ENCODE measurements around the gene WEE2. TPM values are rescaled to one million over a fixed set of nuclear protein-coding genes. Genes with fewer than 3 reads are reported as not detected.

Gene WEE2
- total and polyA plus RNA-seq, 2 of the 13 experiments (the other 11 are each of a cell fraction or from before 2014, with no cell fraction given), result not detected

- TF ChIP-seq RORA (CRISPR knock-in tag; IDR thresholded peaks at IDR 0.05) (no peak), SMAD9 (CRISPR knock-in tag; IDR thresholded peaks at IDR 0.05) (no peak), LBX2 (CRISPR knock-in tag; IDR thresholded peaks at IDR 0.05; ENCODE audit: borderline replicate concordance) (no peak)
Observed at GRCh38 chr7:141776374-141776773, 68.2 kb downstream of the WEE2 start, which contains the start of gene TAS2R4 (continued).

Small RNA genes within 50 kb of the gene (small RNA-seq; reads per million reads assigned to genes)
- gene RNU1-82P (ENCODE audit: insufficient read depth in 2 of 3, insufficient read length in 3 of 3, low read depth in 2 of 3, low replicate concordance in 1 of 3), result 0 reads per million in 3 experiments

Other genes starting within 250 kb of the WEE2 start
- gene AGK, start 156.9 kb upstream of the WEE2 start, total RNA-seq (2016; rRNA removed; fragmentation: Illumina TruSeq; extraction: Trizol), result 30.1 and 35.7 TPM in 2 replicates
- 20.9 and 23.7 TPM in 2 replicates for gene AGK, start 156.9 kb upstream of the WEE2 start, polyA plus RNA-seq (2011; rRNA removed)
- gene DENND11, start 6.2 kb upstream of the WEE2 start, total RNA-seq (2016; rRNA removed; fragmentation: Illumina TruSeq; extraction: Trizol), result 10.5 and 12.5 TPM in 2 replicates
- 7.1 and 8.6 TPM in 2 replicates for gene DENND11, start 6.2 kb upstream of the WEE2 start, polyA plus RNA-seq (2011; rRNA removed)
- 254 and 363 TPM in 2 replicates for gene SSBP1, start 30.0 kb downstream of the WEE2 start, total RNA-seq (2016; rRNA removed; fragmentation: Illumina TruSeq; extraction: Trizol)
- 52.9 and 64.4 TPM in 2 replicates for gene SSBP1, start 30.0 kb downstream of the WEE2 start, polyA plus RNA-seq (2011; rRNA removed)
- gene TAS2R3, start 55.7 kb downstream of the WEE2 start, total RNA-seq (2016; rRNA removed; fragmentation: Illumina TruSeq; extraction: Trizol), result 0.55 and 1.1 TPM in 2 replicates
- gene TAS2R3, start 55.7 kb downstream of the WEE2 start, polyA plus RNA-seq (2011; rRNA removed), result 0.72 and 0.74 TPM in 2 replicates
- gene TAS2R4, start 68.3 kb downstream of the WEE2 start, total RNA-seq (2016; rRNA removed; fragmentation: Illumina TruSeq; extraction: Trizol), result 0.28 and 0.80 TPM in 2 replicates
- 0.69 and 0.71 TPM in 2 replicates for gene TAS2R4, start 68.3 kb downstream of the WEE2 start, polyA plus RNA-seq (2011; rRNA removed)
- 0.65 and 1.7 TPM in 2 replicates for gene TAS2R5, start 81.9 kb downstream of the WEE2 start, total RNA-seq (2016; rRNA removed; fragmentation: Illumina TruSeq; extraction: Trizol)
- gene TAS2R5, start 81.9 kb downstream of the WEE2 start, polyA plus RNA-seq (2011; rRNA removed), result 2.9 and 4.5 TPM in 2 replicates
- gene PRSS37, start 133.1 kb downstream of the WEE2 start, total RNA-seq (2016; rRNA removed; fragmentation: Illumina TruSeq; extraction: Trizol), result not detected in 2 replicates
- not detected in 2 replicates for gene PRSS37, start 133.1 kb downstream of the WEE2 start, polyA plus RNA-seq (2011; rRNA removed)
- not detected in 2 replicates for gene OR9A4, start 208.0 kb downstream of the WEE2 start, total RNA-seq (2016; rRNA removed; fragmentation: Illumina TruSeq; extraction: Trizol)
- 0.10 TPM in 1 of 2 replicates, not detected in the other for gene OR9A4, start 208.0 kb downstream of the WEE2 start, polyA plus RNA-seq (2011; rRNA removed)
- not detected in 2 replicates for gene CLEC5A, start 238.6 kb downstream of the WEE2 start, total RNA-seq (2016; rRNA removed; fragmentation: Illumina TruSeq; extraction: Trizol)
- gene CLEC5A, start 238.6 kb downstream of the WEE2 start, polyA plus RNA-seq (2011; rRNA removed), result not detected in 2 replicates